ENCODE results near the gene ELOVL5. TPM values are rescaled to one million over a fixed set of nuclear protein-coding genes. Genes with fewer than 3 reads are reported as not detected.

The ELOVL5 gene
- total RNA-seq, 4 donors from 2014 or later, result 74.8 to 110 (median 90.6) TPM

DNA sequence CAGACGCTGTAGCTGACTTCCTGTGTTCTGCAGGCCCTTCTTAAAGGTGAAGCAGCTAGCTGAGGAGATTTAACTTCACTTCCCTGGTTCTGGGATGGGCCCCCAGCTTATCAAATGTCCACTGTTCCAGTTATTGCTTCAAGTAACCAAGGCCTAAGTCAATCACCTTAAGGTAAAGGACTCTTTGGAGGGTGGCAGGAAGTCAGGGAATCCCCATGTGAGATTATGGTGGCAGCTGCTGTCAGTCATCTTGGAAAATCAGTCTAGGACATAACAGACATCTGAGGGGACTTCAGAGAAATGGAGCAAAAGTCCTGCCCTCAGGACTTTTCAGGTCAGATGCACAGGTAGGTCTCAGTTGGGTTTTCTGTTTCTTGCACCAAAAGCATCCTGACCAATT is 3.8 kb downstream of the ELOVL5 start:
- Histone ChIP-seq H3K4me1 (peaks cover 13 to 24% of the 10 kb centered on the region in 2 donors), H3K27ac (no peak overlapping the region), H3K36me3 (no peaks in the 10 kb centered on the region), H3K27me3 (no peaks in the 10 kb centered on the region), H3K9me3 (no peaks in the 10 kb centered on the region), H3K4me3 (replicated peaks in 1 of 3) (no peak overlapping the region)
- intact Hi-C loops (cut with DNase I), result no loop called here
- TF ChIP-seq POLR2A (IDR thresholded peaks at IDR 0.05) (no peak), CTCF (IDR thresholded peaks at IDR 0.05) (no peak)
- 42 to 78% methylated on average over 1 of the region's 1 CpG for WGBS, 2 donors
- no peak for DNase-seq

DNA sequence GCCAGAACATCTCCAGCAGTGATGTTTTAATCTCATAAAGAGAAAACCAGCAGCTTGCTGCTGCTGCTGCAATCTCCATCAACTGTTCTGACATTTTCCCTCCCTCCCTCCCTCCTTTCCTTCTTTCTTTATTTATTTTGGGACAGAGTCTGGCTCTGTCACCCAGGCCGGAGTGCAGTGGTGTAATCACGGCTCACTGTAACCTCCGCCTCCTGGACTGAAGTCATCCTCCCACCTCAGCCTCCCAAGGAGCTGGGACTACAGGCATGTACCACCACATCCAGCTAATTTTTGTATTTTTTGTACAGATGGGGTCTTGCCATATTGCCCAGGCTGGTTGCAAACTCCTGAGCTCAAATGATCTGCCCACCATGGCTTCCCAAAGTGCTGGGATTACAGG is 5.7 kb downstream of the ELOVL5 start:
- Histone ChIP-seq H3K4me1 (peaks cover 13 to 16% of the 10 kb centered on the region in 2 donors), H3K27me3 (no peaks in the 10 kb centered on the region), H3K27ac (no peak overlapping the region), H3K9me3 (no peaks in the 10 kb centered on the region), H3K36me3 (no peaks in the 10 kb centered on the region), H3K4me3 (replicated peaks in 1 of 3) (no peak overlapping the region)
- TF ChIP-seq POLR2A (IDR thresholded peaks at IDR 0.05) (no peak), CTCF (IDR thresholded peaks at IDR 0.05) (no peak)
- no peak for DNase-seq
- intact Hi-C loops (cut with DNase I), result no loop called here
- WGBS, 2 donors, result 63 to 81% methylated on average over 3 of the region's 3 CpGs

- Histone ChIP-seq H3K27ac (no peak overlapping the region), H3K9me3 (no peaks in the 10 kb centered on the region), H3K4me1 (peaks cover 8 to 20% of the 10 kb centered on the region in 2 donors), H3K36me3 (no peaks in the 10 kb centered on the region), H3K4me3 (replicated peaks in 1 of 3) (no peak overlapping the region), H3K27me3 (no peaks in the 10 kb centered on the region)
- WGBS, 2 donors, result 90 to 91% methylated on average over 2 of the region's 2 CpGs
- no peak for TF ChIP-seq CTCF (IDR thresholded peaks at IDR 0.05)
- TF ChIP-seq POLR2A (IDR thresholded peaks at IDR 0.05), result no peak
- intact Hi-C loops (cut with DNase I), result no loop called here
- no peak for DNase-seq
Measured at GRCh38 chr6:53342217-53342616, 6.5 kb downstream of the ELOVL5 start.

DNA sequence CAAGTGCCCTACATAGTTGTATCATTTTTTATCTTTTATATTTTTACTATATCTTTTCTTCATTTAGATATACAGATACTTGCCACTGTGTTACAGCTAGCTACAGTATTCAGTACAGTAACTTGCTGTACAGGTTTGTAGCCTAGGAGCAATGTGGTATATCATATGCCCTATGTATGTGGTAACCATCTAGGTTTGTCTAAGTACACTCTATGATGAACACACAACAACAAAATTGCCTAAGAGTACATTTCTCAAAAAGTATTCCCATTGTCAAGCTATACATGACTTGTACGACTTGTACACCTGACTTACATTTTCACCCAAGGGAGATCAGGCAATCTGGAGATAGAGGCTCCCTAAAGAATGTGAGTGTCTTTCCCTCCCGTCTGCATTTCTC is 8.2 kb downstream of the ELOVL5 start:
- Histone ChIP-seq H3K9me3 (no peaks in the 10 kb centered on the region), H3K27me3 (no peaks in the 10 kb centered on the region), H3K4me1 (peaks cover 9 to 24% of the 10 kb centered on the region in 2 donors), H3K4me3 (replicated peaks in 1 of 3) (no peak overlapping the region), H3K27ac (no peak overlapping the region), H3K36me3 (no peaks in the 10 kb centered on the region)
- 87 to 97% methylated on average over 2 of the region's 2 CpGs for WGBS, 2 donors
- no peak for TF ChIP-seq CTCF (IDR thresholded peaks at IDR 0.05)
- TF ChIP-seq POLR2A (IDR thresholded peaks at IDR 0.05), result no peak
- intact Hi-C loops (cut with DNase I), result no loop called here
- no peak for DNase-seq

- no peaks in the 10 kb centered on the region for H3K9me3 ChIP-seq
- no peaks in the 10 kb centered on the region for H3K36me3 ChIP-seq
- DNase-seq, result no peak
- H3K27ac ChIP-seq, result no peak overlapping the region
- WGBS, 2 donors, result 97 to 100% methylated on average over 2 of the region's 2 CpGs
- intact Hi-C loops (cut with DNase I), result no loop called here
- H3K4me3 ChIP-seq (replicated peaks in 1 of 3), result no peak overlapping the region
- TF ChIP-seq POLR2A (IDR thresholded peaks at IDR 0.05) (no peak), CTCF (IDR thresholded peaks at IDR 0.05) (no peak)
- H3K4me1 ChIP-seq, result peaks cover 15 to 34% of the 10 kb centered on the region in 2 donors
- no peaks in the 10 kb centered on the region for H3K27me3 ChIP-seq
Measured at GRCh38 chr6:53339424-53339823, 9.3 kb downstream of the ELOVL5 start.

All from thyroid gland (tissue), 4 donors.